ENCODE data around the gene STAG1. TPM values are rescaled to one million over a fixed set of nuclear protein-coding genes. Genes with fewer than 3 reads are reported as not detected.

The STAG1 gene
- total RNA-seq, 2 donors from 2014 or later, result 26.8 to 29.8 TPM

- H3K36me3 Mint-ChIP-seq (ENCODE audit: low read depth), result no peaks in the 10 kb centered on the region
- Histone ChIP-seq H3K4me1 (ENCODE audit: control insufficient read depth, insufficient read depth, low read length) (no peaks in the 10 kb centered on the region), H3K36me3 (ENCODE audit: control insufficient read depth, insufficient read depth, low read length) (no peaks in the 10 kb centered on the region), H3K27me3 (ENCODE audit: control insufficient read depth, insufficient read depth, low read length, poor library complexity, severe bottlenecking) (no peaks in the 10 kb centered on the region), H3K9ac (ENCODE audit: extremely low read depth, low read length, poor library complexity, severe bottlenecking) (no peak overlapping the region), H3K27ac (ENCODE audit: low read depth, low read length) (peak overlapping the region; percentile 57), H3K4me3 (ENCODE audit: low read length) (no peak overlapping the region), H3K9me3 (ENCODE audit: control insufficient read depth, low read length) (peaks cover 5% of the 10 kb centered on the region)
- peaks cover 17% of the 10 kb centered on the region for H3K4me1 Mint-ChIP-seq
- peaks cover 11% of the 10 kb centered on the region for H3K27me3 Mint-ChIP-seq (ENCODE audit: insufficient read depth)
- DNase-seq, result no peak
- H3K27ac Mint-ChIP-seq, result peak overlapping the region; percentile 42
- H3K9me3 Mint-ChIP-seq, result no peaks in the 10 kb centered on the region
- TF ChIP-seq, protein P1, sequence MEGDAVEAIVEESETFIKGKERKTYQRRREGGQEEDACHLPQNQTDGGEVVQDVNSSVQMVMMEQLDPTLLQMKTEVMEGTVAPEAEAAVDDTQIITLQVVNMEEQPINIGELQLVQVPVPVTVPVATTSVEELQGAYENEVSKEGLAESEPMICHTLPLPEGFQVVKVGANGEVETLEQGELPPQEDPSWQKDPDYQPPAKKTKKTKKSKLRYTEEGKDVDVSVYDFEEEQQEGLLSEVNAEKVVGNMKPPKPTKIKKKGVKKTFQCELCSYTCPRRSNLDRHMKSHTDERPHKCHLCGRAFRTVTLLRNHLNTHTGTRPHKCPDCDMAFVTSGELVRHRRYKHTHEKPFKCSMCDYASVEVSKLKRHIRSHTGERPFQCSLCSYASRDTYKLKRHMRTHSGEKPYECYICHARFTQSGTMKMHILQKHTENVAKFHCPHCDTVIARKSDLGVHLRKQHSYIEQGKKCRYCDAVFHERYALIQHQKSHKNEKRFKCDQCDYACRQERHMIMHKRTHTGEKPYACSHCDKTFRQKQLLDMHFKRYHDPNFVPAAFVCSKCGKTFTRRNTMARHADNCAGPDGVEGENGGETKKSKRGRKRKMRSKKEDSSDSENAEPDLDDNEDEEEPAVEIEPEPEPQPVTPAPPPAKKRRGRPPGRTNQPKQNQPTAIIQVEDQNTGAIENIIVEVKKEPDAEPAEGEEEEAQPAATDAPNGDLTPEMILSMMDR (conservative IDR thresholded peaks at IDR 0.05), result no peak
- WGBS, 2 experiments (ENCODE audit: insufficient coverage in 1 of 2, insufficient read length in 1 of 2), result 70 to 91% methylated on average over 2 of the region's 2 CpGs
- no peak overlapping the region for H3K4me3 Mint-ChIP-seq
Measured at GRCh38 chr3:136787349-136787748, 35.2 kb upstream of the STAG1 start.

DNA sequence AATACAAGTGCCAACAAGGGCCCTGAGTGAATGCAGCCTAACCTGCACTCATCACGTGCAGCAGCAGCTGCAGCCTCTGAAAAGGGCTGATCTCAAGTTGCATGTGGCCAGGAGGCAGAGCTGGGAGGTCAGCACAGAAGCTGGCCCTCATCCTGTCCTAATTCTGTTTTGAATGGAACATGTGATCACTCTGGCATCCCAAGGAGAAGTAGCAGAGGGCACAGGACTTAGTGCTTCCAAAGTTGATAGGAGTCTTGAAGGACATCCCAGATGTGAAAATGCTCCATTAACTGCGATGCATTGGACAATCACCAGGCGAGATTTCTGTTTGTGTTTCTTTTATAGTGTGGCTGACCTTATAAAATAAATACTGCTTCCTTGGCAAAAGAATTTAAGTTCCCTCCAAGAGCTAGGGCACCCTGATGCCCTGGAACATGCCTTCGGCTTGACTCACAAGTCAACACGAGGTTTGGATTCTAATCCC is 31.6 kb upstream of the STAG1 start:
- Histone ChIP-seq H3K36me3 (ENCODE audit: control insufficient read depth, insufficient read depth, low read length) (no peaks in the 10 kb centered on the region), H3K27ac (ENCODE audit: low read depth, low read length) (no peak overlapping the region), H3K4me1 (ENCODE audit: control insufficient read depth, insufficient read depth, low read length) (peaks cover 5% of the 10 kb centered on the region), H3K9me3 (ENCODE audit: control insufficient read depth, low read length) (peaks cover 5% of the 10 kb centered on the region), H3K4me3 (ENCODE audit: low read length) (no peak overlapping the region), H3K27me3 (ENCODE audit: control insufficient read depth, insufficient read depth, low read length, poor library complexity, severe bottlenecking) (no peaks in the 10 kb centered on the region), H3K9ac (ENCODE audit: extremely low read depth, low read length, poor library complexity, severe bottlenecking) (no peak overlapping the region)
- Mint-ChIP-seq H3K4me3 (no peak overlapping the region), H3K27me3 (ENCODE audit: insufficient read depth) (peaks cover 13% of the 10 kb centered on the region), H3K27ac (no peak overlapping the region), H3K36me3 (ENCODE audit: low read depth) (no peaks in the 10 kb centered on the region), H3K9me3 (no peaks in the 10 kb centered on the region), H3K4me1 (peaks cover 20% of the 10 kb centered on the region)
- no peak for DNase-seq
- WGBS, 2 experiments (ENCODE audit: insufficient coverage in 1 of 2, insufficient read length in 1 of 2), result 89 to 90% methylated on average over 5 of the region's 5 CpGs
- TF ChIP-seq, protein P1 (conservative IDR thresholded peaks at IDR 0.05), result no peak

GRCh38 chr3:136780741-136781140 is 28.6 kb upstream of the STAG1 start:
- Mint-ChIP-seq H3K27ac (no peak overlapping the region), H3K36me3 (ENCODE audit: low read depth) (no peaks in the 10 kb centered on the region), H3K27me3 (ENCODE audit: insufficient read depth) (peaks cover 13% of the 10 kb centered on the region), H3K9me3 (no peaks in the 10 kb centered on the region), H3K4me1 (peaks cover 6% of the 10 kb centered on the region), H3K4me3 (no peak overlapping the region)
- WGBS, 2 experiments (ENCODE audit: insufficient coverage in 1 of 2, insufficient read length in 1 of 2), result 82 to 94% methylated on average over 3 to 4 of the region's 4 CpGs
- Histone ChIP-seq H3K27me3 (ENCODE audit: control insufficient read depth, insufficient read depth, low read length, poor library complexity, severe bottlenecking) (no peaks in the 10 kb centered on the region), H3K27ac (ENCODE audit: low read depth, low read length) (no peak overlapping the region), H3K36me3 (ENCODE audit: control insufficient read depth, insufficient read depth, low read length) (no peaks in the 10 kb centered on the region), H3K4me1 (ENCODE audit: control insufficient read depth, insufficient read depth, low read length) (peaks cover 5% of the 10 kb centered on the region), H3K9me3 (ENCODE audit: control insufficient read depth, low read length) (peaks cover 5% of the 10 kb centered on the region), H3K9ac (ENCODE audit: extremely low read depth, low read length, poor library complexity, severe bottlenecking) (no peak overlapping the region), H3K4me3 (ENCODE audit: low read length) (no peak overlapping the region)
- TF ChIP-seq, protein P1 (conservative IDR thresholded peaks at IDR 0.05), result no peak
- no peak for DNase-seq

Measured in endodermal cell (in vitro differentiated cells).